ENCODE data around the gene ZBTB16.

GRCh38 chr11:114242032-114242431 lies 182.5 kb downstream of the ZBTB16 start:
- TF ChIP-seq POLR2A (IDR thresholded peaks at IDR 0.05), result no peak
- no peak for TF ChIP-seq CTCF (IDR thresholded peaks at IDR 0.05)

Measured in testis (tissue), 2 donors.